ENCODE data around the gene MCM9. TPM values are rescaled to one million over a fixed set of nuclear protein-coding genes. Genes with fewer than 3 reads are reported as not detected.

Gene MCM9
- total and polyA plus RNA-seq, 2 of the 13 experiments (the other 11 are each of a cell fraction or from before 2014, with no cell fraction given): 3.8 to 17.2 TPM

DNA sequence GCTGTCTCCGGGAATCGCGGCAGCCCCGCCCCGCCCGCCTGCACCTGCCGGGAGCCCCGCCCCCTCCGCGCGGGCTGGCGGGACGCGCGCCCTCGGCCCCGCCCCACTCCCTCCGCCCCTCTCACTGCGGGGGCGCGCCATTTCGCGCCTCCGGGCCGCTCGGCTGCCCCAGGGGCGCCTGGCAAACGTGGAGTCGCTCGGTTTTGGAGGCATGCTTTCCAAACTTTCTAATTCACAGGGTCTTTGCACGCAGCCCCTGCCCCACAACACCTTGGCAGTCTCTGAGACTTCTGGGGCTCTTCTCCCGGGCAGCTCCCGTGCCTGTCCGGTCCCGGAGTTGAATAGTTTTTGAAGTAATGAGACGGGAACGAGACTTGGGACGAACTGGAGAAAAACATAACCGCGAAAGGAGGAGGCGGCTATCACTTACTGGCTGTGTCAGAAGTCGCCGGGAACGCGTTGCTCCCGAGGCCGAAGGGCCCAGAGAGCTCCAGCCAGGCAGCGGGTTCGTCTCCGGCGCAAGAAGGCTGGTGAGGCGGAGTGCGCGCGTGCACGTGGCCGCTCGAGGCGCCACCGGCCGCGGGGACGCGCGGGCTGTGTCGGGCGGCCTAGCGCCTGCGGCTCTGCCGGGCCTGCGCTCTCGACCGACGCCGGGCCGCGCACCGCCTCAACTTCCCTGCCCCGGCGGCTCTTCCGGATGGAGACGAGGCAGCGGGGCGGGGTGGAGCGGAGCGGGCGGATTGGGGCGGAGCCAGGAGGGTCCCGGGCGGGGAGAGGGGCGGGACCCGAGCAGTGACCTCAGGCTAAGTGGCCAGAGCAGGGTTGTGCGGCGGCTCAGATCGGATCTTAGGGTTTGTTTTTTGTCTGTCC, at the start of gene MCM9 (continued):
- TF ChIP-seq, protein P1, sequence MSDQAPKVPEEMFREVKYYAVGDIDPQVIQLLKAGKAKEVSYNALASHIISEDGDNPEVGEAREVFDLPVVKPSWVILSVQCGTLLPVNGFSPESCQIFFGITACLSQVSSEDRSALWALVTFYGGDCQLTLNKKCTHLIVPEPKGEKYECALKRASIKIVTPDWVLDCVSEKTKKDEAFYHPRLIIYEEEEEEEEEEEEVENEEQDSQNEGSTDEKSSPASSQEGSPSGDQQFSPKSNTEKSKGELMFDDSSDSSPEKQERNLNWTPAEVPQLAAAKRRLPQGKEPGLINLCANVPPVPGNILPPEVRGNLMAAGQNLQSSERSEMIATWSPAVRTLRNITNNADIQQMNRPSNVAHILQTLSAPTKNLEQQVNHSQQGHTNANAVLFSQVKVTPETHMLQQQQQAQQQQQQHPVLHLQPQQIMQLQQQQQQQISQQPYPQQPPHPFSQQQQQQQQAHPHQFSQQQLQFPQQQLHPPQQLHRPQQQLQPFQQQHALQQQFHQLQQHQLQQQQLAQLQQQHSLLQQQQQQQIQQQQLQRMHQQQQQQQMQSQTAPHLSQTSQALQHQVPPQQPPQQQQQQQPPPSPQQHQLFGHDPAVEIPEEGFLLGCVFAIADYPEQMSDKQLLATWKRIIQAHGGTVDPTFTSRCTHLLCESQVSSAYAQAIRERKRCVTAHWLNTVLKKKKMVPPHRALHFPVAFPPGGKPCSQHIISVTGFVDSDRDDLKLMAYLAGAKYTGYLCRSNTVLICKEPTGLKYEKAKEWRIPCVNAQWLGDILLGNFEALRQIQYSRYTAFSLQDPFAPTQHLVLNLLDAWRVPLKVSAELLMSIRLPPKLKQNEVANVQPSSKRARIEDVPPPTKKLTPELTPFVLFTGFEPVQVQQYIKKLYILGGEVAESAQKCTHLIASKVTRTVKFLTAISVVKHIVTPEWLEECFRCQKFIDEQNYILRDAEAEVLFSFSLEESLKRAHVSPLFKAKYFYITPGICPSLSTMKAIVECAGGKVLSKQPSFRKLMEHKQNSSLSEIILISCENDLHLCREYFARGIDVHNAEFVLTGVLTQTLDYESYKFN (CRISPR knock-in tag; conservative IDR thresholded peaks at IDR 0.05): peak; percentile 35
- TF ChIP-seq SMAD1 (CRISPR knock-in tag; IDR thresholded peaks at IDR 0.05; ENCODE audit: borderline replicate concordance, low read depth): peak; percentile 80; the same call in 1 of the 2 replicates
- TF ChIP-seq, protein P2, sequence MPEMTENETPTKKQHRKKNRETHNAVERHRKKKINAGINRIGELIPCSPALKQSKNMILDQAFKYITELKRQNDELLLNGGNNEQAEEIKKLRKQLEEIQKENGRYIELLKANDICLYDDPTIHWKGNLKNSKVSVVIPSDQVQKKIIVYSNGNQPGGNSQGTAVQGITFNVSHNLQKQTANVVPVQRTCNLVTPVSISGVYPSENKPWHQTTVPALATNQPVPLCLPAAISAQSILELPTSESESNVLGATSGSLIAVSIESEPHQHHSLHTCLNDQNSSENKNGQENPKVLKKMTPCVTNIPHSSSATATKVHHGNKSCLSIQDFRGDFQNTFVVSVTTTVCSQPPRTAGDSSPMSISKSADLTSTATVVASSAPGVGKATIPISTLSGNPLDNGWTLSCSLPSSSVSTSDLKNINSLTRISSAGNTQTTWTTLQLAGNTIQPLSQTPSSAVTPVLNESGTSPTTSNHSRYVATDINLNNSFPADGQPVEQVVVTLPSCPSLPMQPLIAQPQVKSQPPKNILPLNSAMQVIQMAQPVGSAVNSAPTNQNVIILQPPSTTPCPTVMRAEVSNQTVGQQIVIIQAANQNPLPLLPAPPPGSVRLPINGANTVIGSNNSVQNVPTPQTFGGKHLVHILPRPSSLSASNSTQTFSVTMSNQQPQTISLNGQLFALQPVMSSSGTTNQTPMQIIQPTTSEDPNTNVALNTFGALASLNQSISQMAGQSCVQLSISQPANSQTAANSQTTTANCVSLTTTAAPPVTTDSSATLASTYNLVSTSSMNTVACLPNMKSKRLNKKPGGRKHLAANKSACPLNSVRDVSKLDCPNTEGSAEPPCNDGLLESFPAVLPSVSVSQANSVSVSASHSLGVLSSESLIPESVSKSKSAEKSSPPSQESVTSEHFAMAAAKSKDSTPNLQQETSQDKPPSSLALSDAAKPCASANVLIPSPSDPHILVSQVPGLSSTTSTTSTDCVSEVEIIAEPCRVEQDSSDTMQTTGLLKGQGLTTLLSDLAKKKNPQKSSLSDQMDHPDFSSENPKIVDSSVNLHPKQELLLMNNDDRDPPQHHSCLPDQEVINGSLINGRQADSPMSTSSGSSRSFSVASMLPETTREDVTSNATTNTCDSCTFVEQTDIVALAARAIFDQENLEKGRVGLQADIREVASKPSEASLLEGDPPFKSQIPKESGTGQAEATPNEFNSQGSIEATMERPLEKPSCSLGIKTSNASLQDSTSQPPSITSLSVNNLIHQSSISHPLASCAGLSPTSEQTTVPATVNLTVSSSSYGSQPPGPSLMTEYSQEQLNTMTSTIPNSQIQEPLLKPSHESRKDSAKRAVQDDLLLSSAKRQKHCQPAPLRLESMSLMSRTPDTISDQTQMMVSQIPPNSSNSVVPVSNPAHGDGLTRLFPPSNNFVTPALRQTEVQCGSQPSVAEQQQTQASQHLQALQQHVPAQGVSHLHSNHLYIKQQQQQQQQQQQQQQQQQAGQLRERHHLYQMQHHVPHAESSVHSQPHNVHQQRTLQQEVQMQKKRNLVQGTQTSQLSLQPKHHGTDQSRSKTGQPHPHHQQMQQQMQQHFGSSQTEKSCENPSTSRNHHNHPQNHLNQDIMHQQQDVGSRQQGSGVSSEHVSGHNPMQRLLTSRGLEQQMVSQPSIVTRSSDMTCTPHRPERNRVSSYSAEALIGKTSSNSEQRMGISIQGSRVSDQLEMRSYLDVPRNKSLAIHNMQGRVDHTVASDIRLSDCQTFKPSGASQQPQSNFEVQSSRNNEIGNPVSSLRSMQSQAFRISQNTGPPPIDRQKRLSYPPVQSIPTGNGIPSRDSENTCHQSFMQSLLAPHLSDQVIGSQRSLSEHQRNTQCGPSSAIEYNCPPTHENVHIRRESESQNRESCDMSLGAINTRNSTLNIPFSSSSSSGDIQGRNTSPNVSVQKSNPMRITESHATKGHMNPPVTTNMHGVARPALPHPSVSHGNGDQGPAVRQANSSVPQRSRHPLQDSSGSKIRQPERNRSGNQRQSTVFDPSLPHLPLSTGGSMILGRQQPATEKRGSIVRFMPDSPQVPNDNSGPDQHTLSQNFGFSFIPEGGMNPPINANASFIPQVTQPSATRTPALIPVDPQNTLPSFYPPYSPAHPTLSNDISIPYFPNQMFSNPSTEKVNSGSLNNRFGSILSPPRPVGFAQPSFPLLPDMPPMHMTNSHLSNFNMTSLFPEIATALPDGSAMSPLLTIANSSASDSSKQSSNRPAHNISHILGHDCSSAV (CRISPR knock-in tag; IDR thresholded peaks at IDR 0.05; ENCODE audit: borderline replicate concordance): peak; percentile 42; the same call in 1 of the 2 replicates
- TF ChIP-seq, protein P3, sequence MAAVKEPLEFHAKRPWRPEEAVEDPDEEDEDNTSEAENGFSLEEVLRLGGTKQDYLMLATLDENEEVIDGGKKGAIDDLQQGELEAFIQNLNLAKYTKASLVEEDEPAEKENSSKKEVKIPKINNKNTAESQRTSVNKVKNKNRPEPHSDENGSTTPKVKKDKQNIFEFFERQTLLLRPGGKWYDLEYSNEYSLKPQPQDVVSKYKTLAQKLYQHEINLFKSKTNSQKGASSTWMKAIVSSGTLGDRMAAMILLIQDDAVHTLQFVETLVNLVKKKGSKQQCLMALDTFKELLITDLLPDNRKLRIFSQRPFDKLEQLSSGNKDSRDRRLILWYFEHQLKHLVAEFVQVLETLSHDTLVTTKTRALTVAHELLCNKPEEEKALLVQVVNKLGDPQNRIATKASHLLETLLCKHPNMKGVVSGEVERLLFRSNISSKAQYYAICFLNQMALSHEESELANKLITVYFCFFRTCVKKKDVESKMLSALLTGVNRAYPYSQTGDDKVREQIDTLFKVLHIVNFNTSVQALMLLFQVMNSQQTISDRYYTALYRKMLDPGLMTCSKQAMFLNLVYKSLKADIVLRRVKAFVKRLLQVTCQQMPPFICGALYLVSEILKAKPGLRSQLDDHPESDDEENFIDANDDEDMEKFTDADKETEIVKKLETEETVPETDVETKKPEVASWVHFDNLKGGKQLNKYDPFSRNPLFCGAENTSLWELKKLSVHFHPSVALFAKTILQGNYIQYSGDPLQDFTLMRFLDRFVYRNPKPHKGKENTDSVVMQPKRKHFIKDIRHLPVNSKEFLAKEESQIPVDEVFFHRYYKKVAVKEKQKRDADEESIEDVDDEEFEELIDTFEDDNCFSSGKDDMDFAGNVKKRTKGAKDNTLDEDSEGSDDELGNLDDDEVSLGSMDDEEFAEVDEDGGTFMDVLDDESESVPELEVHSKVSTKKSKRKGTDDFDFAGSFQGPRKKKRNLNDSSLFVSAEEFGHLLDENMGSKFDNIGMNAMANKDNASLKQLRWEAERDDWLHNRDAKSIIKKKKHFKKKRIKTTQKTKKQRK (IDR thresholded peaks at IDR 0.05; ENCODE audit: low read length): no peak
- TF ChIP-seq ZNF180 (CRISPR knock-in tag; IDR thresholded peaks at IDR 0.05; ENCODE audit: borderline replicate concordance, low read depth): no peak
- peak; percentile 19; the same call in 1 of the 2 replicates for TF ChIP-seq ZNF614 (CRISPR knock-in tag; IDR thresholded peaks at IDR 0.05; ENCODE audit: borderline replicate concordance)
- TF ChIP-seq NR2F2 (IDR thresholded peaks at IDR 0.05; ENCODE audit: borderline replicate concordance, low read depth): peak; percentile 17; the same call in 1 of the 2 replicates
- TF ChIP-seq ZNF709 (CRISPR knock-in tag; IDR thresholded peaks at IDR 0.05): peak; percentile 87
- TF ChIP-seq, protein P4, sequence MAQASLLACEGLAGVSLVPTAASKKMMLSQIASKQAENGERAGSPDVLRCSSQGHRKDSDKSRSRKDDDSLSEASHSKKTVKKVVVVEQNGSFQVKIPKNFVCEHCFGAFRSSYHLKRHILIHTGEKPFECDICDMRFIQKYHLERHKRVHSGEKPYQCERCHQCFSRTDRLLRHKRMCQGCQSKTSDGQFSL (CRISPR knock-in tag; IDR thresholded peaks at IDR 0.05): no peak
- TF ChIP-seq ZNF563 (CRISPR knock-in tag; IDR thresholded peaks at IDR 0.05): peak; percentile 97
- no peak for TF ChIP-seq ZNF737 (CRISPR knock-in tag; IDR thresholded peaks at IDR 0.05; ENCODE audit: borderline replicate concordance)
